ENCODE measurements around the gene KCNJ12.
"Not testable (repeated sequence)": the region's sequence is repeated elsewhere in the genome, so short reads cannot be mapped to it uniquely, and the experiment has no call there.

The KCNJ12 gene

GRCh38 chr17:21411679-21412205, 35.6 kb downstream of the KCNJ12 start:
- H3K79me2 ChIP-seq (ENCODE audit: insufficient read depth, low read length); H3K4me1 ChIP-seq (ENCODE audit: insufficient read depth, low read length); DNase-seq; H3K9me3 ChIP-seq (ENCODE audit: insufficient read depth, low read length, severe bottlenecking); H3K4me2 ChIP-seq (ENCODE audit: insufficient read depth, low read length); H2AFZ ChIP-seq (ENCODE audit: low read depth, low read length); H4K20me1 ChIP-seq (ENCODE audit: insufficient read depth, low read length); H3K36me3 ChIP-seq (ENCODE audit: insufficient read depth, low read length); H3K4me3 ChIP-seq (ENCODE audit: low read depth in 1 of 2, low read length in 2 of 2); H3K27ac ChIP-seq (ENCODE audit: low read length); ATAC-seq (ENCODE audit: insufficient read depth, low read depth); H3K9ac ChIP-seq (ENCODE audit: low read depth, low read length); H3K27me3 ChIP-seq (ENCODE audit: insufficient read depth, low read length, poor library complexity): not testable (repeated sequence)

- H3K4me3 ChIP-seq (ENCODE audit: low read depth in 1 of 2, low read length in 2 of 2); H4K20me1 ChIP-seq (ENCODE audit: insufficient read depth, low read length); H3K9me3 ChIP-seq (ENCODE audit: insufficient read depth, low read length, severe bottlenecking); H3K9ac ChIP-seq (ENCODE audit: low read depth, low read length); H3K27ac ChIP-seq (ENCODE audit: low read length); H2AFZ ChIP-seq (ENCODE audit: low read depth, low read length); H3K27me3 ChIP-seq (ENCODE audit: insufficient read depth, low read length, poor library complexity); H3K79me2 ChIP-seq (ENCODE audit: insufficient read depth, low read length); H3K4me1 ChIP-seq (ENCODE audit: insufficient read depth, low read length); ATAC-seq (ENCODE audit: insufficient read depth, low read depth); H3K4me2 ChIP-seq (ENCODE audit: insufficient read depth, low read length); DNase-seq; H3K36me3 ChIP-seq (ENCODE audit: insufficient read depth, low read length): not testable (repeated sequence)
These were observed 36.1 kb downstream of the KCNJ12 start for GRCh38 chr17:21412207-21412681.

DNA sequence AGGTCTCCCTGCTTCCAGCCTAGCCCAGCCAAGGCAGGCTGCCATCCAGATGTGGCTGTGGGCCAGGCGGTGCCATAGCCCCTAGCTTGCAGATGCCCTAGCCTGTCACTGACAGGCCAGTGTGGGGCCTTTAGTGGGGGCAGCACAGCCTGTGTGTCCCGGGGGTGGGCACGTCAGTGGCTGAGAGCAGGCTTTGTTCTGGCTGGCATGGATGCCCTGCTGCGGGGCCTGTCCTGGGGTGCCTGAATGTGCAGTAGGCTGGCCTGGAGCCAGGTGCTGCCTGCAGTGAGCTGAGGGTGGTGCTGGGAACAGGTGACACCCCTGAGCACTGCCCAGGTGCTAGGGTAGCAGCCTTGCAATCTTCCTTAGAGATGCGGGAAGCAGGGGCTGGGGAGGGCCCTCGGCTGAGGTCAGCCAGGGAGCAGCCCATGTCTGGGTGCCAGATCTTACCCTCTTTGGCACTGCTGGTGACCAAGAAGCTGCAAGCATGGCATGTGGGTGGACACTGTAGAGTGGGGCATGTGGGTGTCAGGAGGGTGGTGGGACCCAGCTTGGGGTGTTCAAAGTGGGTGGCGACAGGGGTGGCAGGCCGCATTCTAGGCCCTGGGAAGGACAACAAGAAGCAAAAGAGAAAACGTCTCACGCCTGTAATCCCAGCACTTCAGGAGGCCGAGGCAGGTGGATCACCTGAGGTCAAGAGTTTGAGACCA, 37.6 kb downstream of the KCNJ12 start:
- not testable (repeated sequence) for H3K27ac ChIP-seq (ENCODE audit: low read length); ATAC-seq (ENCODE audit: insufficient read depth, low read depth); H3K4me1 ChIP-seq (ENCODE audit: insufficient read depth, low read length); H3K9ac ChIP-seq (ENCODE audit: low read depth, low read length); H3K4me3 ChIP-seq (ENCODE audit: low read depth in 1 of 2, low read length in 2 of 2); H3K79me2 ChIP-seq (ENCODE audit: insufficient read depth, low read length); H2AFZ ChIP-seq (ENCODE audit: low read depth, low read length); H3K9me3 ChIP-seq (ENCODE audit: insufficient read depth, low read length, severe bottlenecking); H3K4me2 ChIP-seq (ENCODE audit: insufficient read depth, low read length); H3K36me3 ChIP-seq (ENCODE audit: insufficient read depth, low read length); H3K27me3 ChIP-seq (ENCODE audit: insufficient read depth, low read length, poor library complexity); H4K20me1 ChIP-seq (ENCODE audit: insufficient read depth, low read length); DNase-seq

- H3K36me3 ChIP-seq (ENCODE audit: insufficient read depth, low read length); H4K20me1 ChIP-seq (ENCODE audit: insufficient read depth, low read length); DNase-seq; H3K9me3 ChIP-seq (ENCODE audit: insufficient read depth, low read length, severe bottlenecking); H3K79me2 ChIP-seq (ENCODE audit: insufficient read depth, low read length); H3K4me2 ChIP-seq (ENCODE audit: insufficient read depth, low read length); H3K27ac ChIP-seq (ENCODE audit: low read length); ATAC-seq (ENCODE audit: insufficient read depth, low read depth); H3K4me3 ChIP-seq (ENCODE audit: low read depth in 1 of 2, low read length in 2 of 2); H2AFZ ChIP-seq (ENCODE audit: low read depth, low read length); H3K4me1 ChIP-seq (ENCODE audit: insufficient read depth, low read length); H3K9ac ChIP-seq (ENCODE audit: low read depth, low read length); H3K27me3 ChIP-seq (ENCODE audit: insufficient read depth, low read length, poor library complexity): not testable (repeated sequence)
These were observed 38.5 kb downstream of the KCNJ12 start for GRCh38 chr17:21414616-21415015.

GRCh38 chr17:21415166-21415990, 39.2 kb downstream of the KCNJ12 start:
- not testable (repeated sequence) for H3K9ac ChIP-seq (ENCODE audit: low read depth, low read length); H3K9me3 ChIP-seq (ENCODE audit: insufficient read depth, low read length, severe bottlenecking); H3K27ac ChIP-seq (ENCODE audit: low read length); ATAC-seq (ENCODE audit: insufficient read depth, low read depth); H4K20me1 ChIP-seq (ENCODE audit: insufficient read depth, low read length); H3K79me2 ChIP-seq (ENCODE audit: insufficient read depth, low read length); H3K4me3 ChIP-seq (ENCODE audit: low read depth in 1 of 2, low read length in 2 of 2); H3K4me2 ChIP-seq (ENCODE audit: insufficient read depth, low read length); H2AFZ ChIP-seq (ENCODE audit: low read depth, low read length); H3K27me3 ChIP-seq (ENCODE audit: insufficient read depth, low read length, poor library complexity); H3K4me1 ChIP-seq (ENCODE audit: insufficient read depth, low read length); DNase-seq; H3K36me3 ChIP-seq (ENCODE audit: insufficient read depth, low read length)

GRCh38 chr17:21416471-21416981, 40.4 kb downstream of the KCNJ12 start:
- H2AFZ ChIP-seq (ENCODE audit: low read depth, low read length); H3K27me3 ChIP-seq (ENCODE audit: insufficient read depth, low read length, poor library complexity); H3K4me1 ChIP-seq (ENCODE audit: insufficient read depth, low read length); H3K36me3 ChIP-seq (ENCODE audit: insufficient read depth, low read length); H3K9ac ChIP-seq (ENCODE audit: low read depth, low read length); H3K4me3 ChIP-seq (ENCODE audit: low read depth in 1 of 2, low read length in 2 of 2); ATAC-seq (ENCODE audit: insufficient read depth, low read depth); DNase-seq; H3K79me2 ChIP-seq (ENCODE audit: insufficient read depth, low read length); H3K9me3 ChIP-seq (ENCODE audit: insufficient read depth, low read length, severe bottlenecking); H4K20me1 ChIP-seq (ENCODE audit: insufficient read depth, low read length); H3K27ac ChIP-seq (ENCODE audit: low read length); H3K4me2 ChIP-seq (ENCODE audit: insufficient read depth, low read length): not testable (repeated sequence)

GRCh38 chr17:21417349-21417748, 41.2 kb downstream of the KCNJ12 start:
- H3K4me1 ChIP-seq (ENCODE audit: insufficient read depth, low read length); H3K4me2 ChIP-seq (ENCODE audit: insufficient read depth, low read length); ATAC-seq (ENCODE audit: insufficient read depth, low read depth); H3K9me3 ChIP-seq (ENCODE audit: insufficient read depth, low read length, severe bottlenecking); H2AFZ ChIP-seq (ENCODE audit: low read depth, low read length); H3K9ac ChIP-seq (ENCODE audit: low read depth, low read length); H3K27me3 ChIP-seq (ENCODE audit: insufficient read depth, low read length, poor library complexity); DNase-seq; H3K36me3 ChIP-seq (ENCODE audit: insufficient read depth, low read length); H4K20me1 ChIP-seq (ENCODE audit: insufficient read depth, low read length); H3K27ac ChIP-seq (ENCODE audit: low read length); H3K79me2 ChIP-seq (ENCODE audit: insufficient read depth, low read length); H3K4me3 ChIP-seq (ENCODE audit: low read depth in 1 of 2, low read length in 2 of 2): not testable (repeated sequence)
